Right lung (tissue), 5 donors: ENCODE measurements around the gene SYNGR1. TPM values are rescaled to one million over a fixed set of nuclear protein-coding genes. Genes with fewer than 3 reads are reported as not detected.
A peak's percentile ranks its signal among the peaks of the same experiment; 100 is the strongest.
"Not testable (repeated sequence)": the region's sequence is repeated elsewhere in the genome, so short reads cannot be mapped to it uniquely, and the experiment has no call there.

Experiments used
- DNase-seq, 2 donors: peaks; one replicate each; pipeline ENCODE4 v3.0.0-alpha.2; 2013
- polyA plus RNA-seq, 5 donors: library from polyadenylated mRNA; unstranded; fragments of 120-200 nt; gene quantifications; one replicate each; pipeline versions ENCODE4 v1.2.1 to v1.2.3, GENCODE V29; 2013; ENCODE audit warnings: inconsistent platforms in 1 of 5, low replicate concordance in 1 of 5; ENCODE audit not compliant: insufficient read length in 5 of 5, insufficient read depth in 1 of 5

SYNGR1 gene
- polyA plus RNA-seq, 5 donors = 22.8 to 35.0 (median 27.6) TPM

GRCh38 chr22:39348909-39349505 lies 784 bp upstream of the SYNGR1 start:
- no peak for DNase-seq

GRCh38 chr22:39349506-39349966 lies 255 bp upstream of the SYNGR1 start:
- peak in 1 of 2 donors; percentile 38 for DNase-seq

- DNase-seq = no peak
Observed at GRCh38 chr22:39350757-39351688, 1.2 kb downstream of the SYNGR1 start.

DNA sequence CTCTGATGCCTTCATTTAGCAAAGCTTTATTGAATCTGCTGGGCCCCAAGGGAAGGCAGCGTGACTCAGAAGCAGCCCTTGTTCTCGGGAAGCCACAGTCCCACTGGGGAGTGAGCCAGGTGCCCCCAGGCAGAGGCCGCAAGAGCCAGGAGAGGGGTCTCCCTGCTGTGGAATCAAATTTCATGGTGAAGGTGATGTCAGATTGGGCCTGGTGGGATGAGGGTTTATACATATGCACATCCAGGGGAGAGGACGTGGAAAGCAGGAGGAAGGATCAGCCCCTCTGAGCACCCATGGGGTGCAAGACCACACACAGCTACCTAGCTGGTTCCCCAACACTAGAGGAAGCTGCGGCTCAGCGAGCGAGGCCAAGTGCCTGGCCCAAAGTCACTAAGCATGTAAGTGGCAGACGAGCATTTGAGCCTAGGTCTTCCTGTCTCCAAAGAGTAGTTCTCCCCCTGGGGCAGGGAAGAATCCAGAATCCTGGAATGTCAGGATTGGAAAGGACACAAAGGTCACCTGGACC lies 2.0 kb downstream of the SYNGR1 start:
- DNase-seq = no peak

- no peak for DNase-seq
Observed at GRCh38 chr22:39352306-39352891, 2.6 kb downstream of the SYNGR1 start.

GRCh38 chr22:39353346-39353745 lies 3.6 kb downstream of the SYNGR1 start:
- no peak for DNase-seq

DNA sequence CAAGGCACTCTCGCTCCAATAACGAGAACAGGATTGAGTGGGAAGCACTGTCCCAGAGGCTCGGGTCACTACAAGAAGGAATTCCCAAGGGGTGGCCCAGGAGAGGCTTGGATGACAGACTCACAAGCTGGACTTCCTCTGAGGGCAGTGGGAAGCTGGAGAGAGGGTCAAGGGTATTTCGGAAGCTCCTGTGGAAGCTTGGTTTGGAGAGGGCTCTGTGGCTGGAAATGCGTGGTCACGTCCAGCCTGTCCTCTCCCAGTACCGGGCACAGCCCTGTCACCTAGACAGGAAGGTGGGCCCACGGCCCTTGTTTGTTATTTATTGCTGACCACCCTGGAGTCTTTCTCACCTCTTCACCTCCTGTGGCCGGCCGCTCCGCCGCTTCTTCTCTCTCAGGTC lies 5.3 kb downstream of the SYNGR1 start:
- DNase-seq = no peak

DNA sequence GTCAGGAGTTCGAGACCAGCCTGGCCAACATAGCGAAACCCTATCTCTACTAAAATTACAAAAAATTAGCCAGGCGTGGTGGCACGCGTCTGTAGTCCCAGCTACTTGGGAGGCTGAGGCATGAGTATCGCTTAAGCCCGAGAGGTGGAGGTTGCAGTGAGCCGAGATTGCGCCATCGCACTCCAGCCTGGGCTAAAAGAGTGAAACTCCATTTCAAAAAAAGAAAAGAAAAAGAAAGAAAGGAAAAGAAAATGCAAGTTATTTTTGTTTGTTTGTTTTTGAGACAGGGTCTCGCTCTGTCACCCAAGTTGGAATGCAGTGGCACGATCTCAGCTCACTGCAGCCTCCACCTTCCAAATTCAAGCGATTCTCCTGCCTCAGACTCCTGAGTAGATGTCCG lies 6.0 kb downstream of the SYNGR1 start:
- DNase-seq = not testable (repeated sequence)

- no peak for DNase-seq
Observed at GRCh38 chr22:39356464-39356863, 6.7 kb downstream of the SYNGR1 start.

DNA sequence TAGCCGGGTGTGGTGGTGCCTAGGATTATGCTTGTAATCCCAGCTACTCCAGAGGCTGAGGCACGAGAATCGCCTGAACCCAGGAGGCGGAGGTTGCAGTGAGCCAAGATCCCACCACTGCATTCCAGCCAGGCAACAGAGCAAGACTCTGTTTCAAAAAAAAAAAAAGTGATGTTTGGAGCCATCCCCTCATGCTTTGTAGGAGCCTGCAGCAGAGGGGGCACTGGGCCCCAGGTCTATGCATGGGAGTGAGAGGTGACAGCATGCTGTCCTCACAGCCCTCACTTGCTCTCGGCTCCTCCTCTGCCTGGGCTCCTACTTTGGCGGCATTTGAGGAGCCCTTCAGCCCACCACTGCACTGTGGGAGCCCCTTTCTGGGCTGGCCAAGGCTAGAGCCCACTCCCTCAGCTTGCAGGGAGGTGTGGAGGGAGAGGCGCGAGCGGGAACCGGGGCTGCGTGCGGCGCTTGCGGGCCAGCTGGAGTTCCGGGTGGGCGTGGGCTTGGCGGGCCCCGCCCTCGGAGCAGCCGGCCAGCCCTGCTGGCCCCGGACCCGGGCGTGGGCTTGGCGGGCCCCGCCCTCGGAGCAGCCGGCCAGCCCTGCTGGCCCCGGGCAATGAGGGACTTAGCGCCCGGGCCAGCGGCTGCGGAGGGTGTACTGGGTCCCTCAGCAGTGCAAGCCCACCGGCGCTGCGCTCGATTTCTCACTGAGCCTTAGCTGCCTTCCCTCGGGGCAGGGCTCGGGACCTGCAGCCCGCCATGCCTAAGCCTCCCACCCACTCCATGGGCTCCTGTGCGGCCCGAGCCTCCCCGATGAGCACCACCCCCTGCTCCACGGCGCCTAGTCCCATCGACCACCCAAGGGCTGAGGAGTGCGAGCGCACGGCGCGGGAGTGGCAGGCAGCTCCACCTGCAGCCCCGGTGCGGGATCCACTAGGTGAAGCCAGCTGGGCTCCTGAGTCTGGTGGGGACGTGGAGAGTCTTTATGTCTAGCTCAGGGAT lies 7.6 kb downstream of the SYNGR1 start:
- not testable (repeated sequence) for DNase-seq

DNA sequence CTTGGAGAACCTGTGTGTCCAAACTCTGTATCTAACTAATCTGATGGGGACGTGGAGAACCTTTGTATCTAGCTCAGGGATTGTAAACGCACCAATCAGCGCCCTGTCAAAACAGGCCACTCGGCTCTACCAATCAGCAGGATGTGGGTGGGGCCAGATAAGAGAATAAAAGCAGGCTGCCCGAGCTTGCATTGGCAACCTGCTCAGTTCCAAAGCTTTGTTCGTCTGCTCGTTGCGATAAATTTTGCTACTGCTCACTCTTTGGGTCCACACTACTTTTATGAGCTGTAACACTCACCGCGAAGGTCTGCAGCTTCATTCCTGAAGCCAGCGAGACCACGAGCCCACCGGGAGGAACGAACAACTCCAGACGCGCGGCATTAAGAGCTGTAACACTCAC lies 8.4 kb downstream of the SYNGR1 start:
- DNase-seq = not testable (repeated sequence)

DNA sequence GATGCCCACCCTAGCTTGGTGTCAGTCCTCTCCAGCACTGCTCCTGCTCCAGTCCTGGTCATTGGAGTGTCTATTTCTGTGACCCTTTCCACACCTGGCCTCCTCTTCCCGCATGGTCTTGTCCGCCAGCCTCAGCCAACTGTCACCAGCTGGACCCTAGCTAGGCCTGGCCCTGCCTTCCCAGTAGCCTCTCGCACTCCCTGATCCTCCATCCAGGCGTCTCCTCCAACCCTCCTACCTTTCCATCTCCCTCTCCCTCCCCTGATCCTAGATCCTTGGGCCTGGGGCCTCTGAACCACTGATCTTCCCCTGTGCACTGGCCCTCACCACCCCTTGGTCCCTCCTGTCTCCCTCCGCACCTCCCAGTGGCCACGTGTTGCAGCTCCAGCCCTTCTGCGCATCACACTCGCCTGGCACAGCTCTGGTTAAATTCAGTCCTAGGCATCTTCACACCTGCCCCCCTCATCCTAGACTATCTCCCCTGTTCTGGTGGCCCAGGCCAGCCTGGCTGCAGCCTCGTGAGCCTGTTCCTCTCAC lies 9.9 kb downstream of the SYNGR1 start:
- DNase-seq = no peak

- no peak for DNase-seq
Observed at GRCh38 chr22:39360242-39360641, 10.5 kb downstream of the SYNGR1 start.

GRCh38 chr22:39360674-39361413 lies 11.1 kb downstream of the SYNGR1 start:
- no peak for DNase-seq

DNA sequence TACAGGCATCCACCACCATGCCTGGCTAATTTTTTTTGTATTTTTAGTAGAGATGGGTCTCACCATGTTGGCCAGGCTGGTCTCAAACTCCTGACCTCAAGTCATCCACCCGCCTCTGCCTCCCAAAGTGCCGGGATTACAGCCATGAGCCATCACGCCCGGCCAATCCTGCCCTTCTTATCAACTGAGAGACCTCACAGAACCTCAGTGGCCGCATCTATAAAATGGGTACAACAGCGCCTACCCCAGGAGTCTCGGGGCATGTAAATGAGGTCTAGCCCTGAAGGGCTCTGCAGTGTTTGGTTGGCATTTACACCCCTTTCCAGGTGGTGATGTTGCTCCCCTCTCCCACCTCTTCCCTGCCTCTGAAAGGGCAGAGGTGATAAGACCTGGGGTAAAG lies 11.7 kb downstream of the SYNGR1 start:
- DNase-seq = no peak

GRCh38 chr22:39362271-39362670 lies 12.5 kb downstream of the SYNGR1 start:
- DNase-seq = no peak

DNA sequence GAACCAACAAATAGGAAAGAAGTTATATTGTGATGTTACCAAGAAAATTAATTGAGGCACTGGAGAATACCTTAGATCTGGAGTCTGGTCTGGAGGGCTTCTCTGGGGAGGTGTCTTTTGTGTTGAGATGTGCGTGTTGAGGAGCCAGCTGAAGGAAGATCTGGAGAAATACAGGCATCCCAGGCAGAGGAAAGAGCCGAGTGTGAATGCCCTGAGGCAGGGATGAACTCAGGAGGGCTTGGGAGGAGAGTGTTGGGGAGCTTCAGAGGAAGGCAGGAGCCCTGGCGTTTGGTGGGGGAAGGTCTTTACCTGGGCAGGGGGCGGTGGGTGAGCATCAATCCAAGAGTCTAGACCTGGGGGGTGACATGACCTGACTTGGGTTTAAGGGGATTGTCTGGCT lies 13.1 kb downstream of the SYNGR1 start:
- no peak for DNase-seq

DNA sequence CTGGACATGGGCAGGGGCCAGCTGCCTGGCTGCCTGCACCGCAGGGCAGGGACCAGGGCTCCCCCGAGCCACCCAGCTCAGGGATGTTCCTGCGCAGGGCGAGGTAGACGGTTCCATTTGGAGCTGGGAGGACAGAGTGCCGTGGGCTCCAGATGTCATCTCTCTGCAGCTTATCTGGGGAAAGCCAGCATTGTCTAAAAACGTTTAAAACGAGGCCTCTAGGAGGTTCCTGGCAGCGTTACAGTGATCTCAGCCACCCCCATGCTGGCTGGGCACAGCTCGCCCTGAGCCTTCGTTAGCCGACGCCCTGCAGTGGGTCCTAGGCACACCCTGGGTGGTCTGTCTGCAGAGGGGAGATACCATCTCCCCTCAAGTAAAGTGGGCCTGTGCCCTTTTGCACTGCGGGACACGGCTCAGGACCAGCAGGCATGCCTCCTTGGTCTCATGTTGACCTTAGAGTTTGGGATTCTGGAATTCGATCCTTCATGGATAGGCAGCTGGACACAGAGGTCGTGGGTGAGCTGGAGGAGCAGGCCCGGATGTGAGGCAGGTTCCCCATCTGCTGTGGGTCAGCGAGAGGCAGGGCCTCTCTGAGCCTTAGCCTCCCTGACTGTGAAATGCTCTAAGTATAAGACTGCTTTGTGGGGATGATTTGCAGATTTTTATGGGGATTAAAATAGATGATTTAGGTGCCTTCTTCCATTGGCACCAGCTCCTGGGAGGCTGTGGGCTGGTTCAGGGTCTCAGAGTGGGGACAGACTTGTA lies 14.1 kb downstream of the SYNGR1 start:
- DNase-seq = no peak
